ENCODE data around the gene KRT2.
"Not testable (repeated sequence)": the region's sequence is repeated elsewhere in the genome, so short reads cannot be mapped to it uniquely, and the experiment has no call there.

The KRT2 gene

GRCh38 chr12:52670506-52670905, 18.5 kb upstream of the KRT2 start:
- Histone ChIP-seq H3K27me3 (peaks cover 0 to 18% of the 10 kb centered on the region in 2 donors), H3K4me3 (no peak overlapping the region), H3K4me1 (no peaks in the 10 kb centered on the region), H3K9me3 (no peaks in the 10 kb centered on the region), H3K36me3 (no peaks in the 10 kb centered on the region), H3K27ac (no peak overlapping the region)
- intact Hi-C loops (cut with DNase I; ENCODE audit: low total_unique reads) = no loop called here
- no peak for DNase-seq
- no peak for TF ChIP-seq CTCF (IDR thresholded peaks at IDR 0.05)

- H3K4me3 ChIP-seq; H3K9me3 ChIP-seq; H3K27ac ChIP-seq; H3K4me1 ChIP-seq; H3K36me3 ChIP-seq; DNase-seq; intact Hi-C loops (cut with DNase I; ENCODE audit: low total_unique reads): not testable (repeated sequence)
- peaks cover 0 to 14% of the 10 kb centered on the region in 2 donors for H3K27me3 ChIP-seq
These were observed 17.9 kb upstream of the KRT2 start for GRCh38 chr12:52669941-52670340.

- Histone ChIP-seq H3K36me3 (no peaks in the 10 kb centered on the region), H3K27ac (no peak overlapping the region), H3K4me1 (no peaks in the 10 kb centered on the region), H3K9me3 (no peaks in the 10 kb centered on the region), H3K27me3 (peaks cover 0 to 12% of the 10 kb centered on the region in 2 donors), H3K4me3 (no peak overlapping the region)
- no peak for DNase-seq
- TF ChIP-seq CTCF (IDR thresholded peaks at IDR 0.05) = no peak
- intact Hi-C loops (cut with DNase I; ENCODE audit: low total_unique reads) = no loop called here
These were observed 17.4 kb upstream of the KRT2 start for GRCh38 chr12:52669426-52669825.

- H3K27ac ChIP-seq = no peak overlapping the region
- H3K4me1 ChIP-seq = no peaks in the 10 kb centered on the region
- H3K4me3 ChIP-seq = no peak overlapping the region
- H3K9me3 ChIP-seq = no peaks in the 10 kb centered on the region
- H3K36me3 ChIP-seq = no peaks in the 10 kb centered on the region
- H3K27me3 ChIP-seq = peaks cover 0 to 19% of the 10 kb centered on the region in 2 donors
- intact Hi-C loops (cut with DNase I; ENCODE audit: low total_unique reads) = no loop called here
- no peak for DNase-seq
- TF ChIP-seq CTCF (IDR thresholded peaks at IDR 0.05) = no peak
These were observed 15.9 kb upstream of the KRT2 start for GRCh38 chr12:52667931-52668330.

- TF ChIP-seq CTCF (IDR thresholded peaks at IDR 0.05) = no peak
- Histone ChIP-seq H3K27me3 (peaks cover 0 to 22% of the 10 kb centered on the region in 2 donors), H3K9me3 (no peaks in the 10 kb centered on the region), H3K4me1 (no peaks in the 10 kb centered on the region), H3K36me3 (no peaks in the 10 kb centered on the region), H3K27ac (no peak overlapping the region), H3K4me3 (no peak overlapping the region)
- DNase-seq = no peak
- intact Hi-C loops (cut with DNase I; ENCODE audit: low total_unique reads) = no loop called here
These were observed 15.5 kb upstream of the KRT2 start for GRCh38 chr12:52667509-52667908.

GRCh38 chr12:52666471-52666870, 14.5 kb upstream of the KRT2 start:
- intact Hi-C loops (cut with DNase I; ENCODE audit: low total_unique reads) = no loop called here
- no peak for TF ChIP-seq CTCF (IDR thresholded peaks at IDR 0.05)
- H3K4me1 ChIP-seq = no peaks in the 10 kb centered on the region
- H3K27me3 ChIP-seq = peaks cover 0 to 22% of the 10 kb centered on the region in 2 donors
- H3K27ac ChIP-seq = no peak overlapping the region
- H3K36me3 ChIP-seq = no peaks in the 10 kb centered on the region
- no peak for DNase-seq
- no peaks in the 10 kb centered on the region for H3K9me3 ChIP-seq
- H3K4me3 ChIP-seq = no peak overlapping the region

Data from tibial artery (tissue), 4 donors.